ENCODE results near the gene SPAG7.

Gene SPAG7

GRCh38 chr17:4959261-4959965 lies 8.2 kb downstream of the SPAG7 start:
- H3K4me3 ChIP-seq (ENCODE audit: low read depth, low read length), result no peak overlapping the region
- no peak for DNase-seq (ENCODE audit: low read depth)
- TF ChIP-seq CTCF (IDR thresholded peaks at IDR 0.05; ENCODE audit: insufficient read depth, low read depth, low read length, missing control alignments), result no peak

- no peak for DNase-seq (ENCODE audit: low read depth)
Observed at GRCh38 chr17:4958102-4958501, 9.5 kb downstream of the SPAG7 start.

GRCh38 chr17:4956493-4957061 lies 11.0 kb downstream of the SPAG7 start:
- H3K4me3 ChIP-seq (ENCODE audit: low read depth, low read length), result no peak overlapping the region
- TF ChIP-seq CTCF (IDR thresholded peaks at IDR 0.05; ENCODE audit: insufficient read depth, low read depth, low read length, missing control alignments), result peak; percentile 48
- peak; percentile 61 for DNase-seq (ENCODE audit: low read depth)

More at GRCh38 chr17:4958102-4958501, 9.5 kb downstream of the SPAG7 start:
- TF ChIP-seq CTCF (IDR thresholded peaks at IDR 0.05; ENCODE audit: insufficient read depth, low read depth, low read length, missing control alignments), result no peak
- no peak overlapping the region for H3K4me3 ChIP-seq (ENCODE audit: low read depth, low read length)

- no peak for DNase-seq (ENCODE audit: low read depth)
- H3K4me3 ChIP-seq (ENCODE audit: low read depth, low read length), result no peak overlapping the region
- TF ChIP-seq CTCF (IDR thresholded peaks at IDR 0.05; ENCODE audit: insufficient read depth, low read depth, low read length, missing control alignments), result no peak
Observed at GRCh38 chr17:4955091-4955490, 12.5 kb downstream of the SPAG7 start.

- no peak overlapping the region for H3K4me3 ChIP-seq (ENCODE audit: low read depth, low read length)
- TF ChIP-seq CTCF (IDR thresholded peaks at IDR 0.05; ENCODE audit: insufficient read depth, low read depth, low read length, missing control alignments), result no peak
- DNase-seq (ENCODE audit: low read depth), result no peak
Observed at GRCh38 chr17:4953451-4953961, 14.1 kb downstream of the SPAG7 start.

GRCh38 chr17:4951486-4951885 lies 16.1 kb downstream of the SPAG7 start:
- H3K4me3 ChIP-seq (ENCODE audit: low read depth, low read length), result peak overlapping the region; percentile 81; the same call in 1 of the 2 replicates
- DNase-seq (ENCODE audit: low read depth), result no peak
- TF ChIP-seq CTCF (IDR thresholded peaks at IDR 0.05; ENCODE audit: insufficient read depth, low read depth, low read length, missing control alignments), result no peak
